HL-60/S4 (cell line): Measurements from ENCODE around the gene ALG14.

Source experiments
- in situ Hi-C: fragments of 300-500 bp; cut with MboI; formaldehyde crosslinking; loops from 2 replicates; pipeline ENCODE4 v1.14.3; 2022; ENCODE audit warnings: low sequenced_read_pairs

The ALG14 gene

GRCh38 chr1:94989398-94989797 lies 83.4 kb downstream of the ALG14 start:
- in situ Hi-C loops = no loop called here

DNA sequence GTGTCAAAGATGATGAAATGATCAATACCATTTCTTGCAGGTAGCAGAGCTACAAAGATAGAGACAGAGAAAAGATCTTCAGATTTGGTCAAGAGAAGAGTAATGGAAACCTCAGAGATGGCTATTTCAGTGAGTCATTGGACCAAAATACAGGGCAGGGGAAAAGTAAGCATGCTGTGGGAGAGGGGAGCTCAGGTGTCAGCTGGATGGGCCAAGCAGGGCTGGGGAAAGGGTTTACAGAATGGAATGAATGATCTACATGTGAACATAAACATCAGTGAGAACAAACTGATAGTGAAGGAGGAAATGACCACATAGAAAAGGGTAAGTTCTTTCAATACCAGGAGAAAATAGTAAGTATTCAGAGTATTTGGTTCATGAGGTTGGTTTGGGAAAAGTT lies 84.4 kb downstream of the ALG14 start:
- in situ Hi-C loops = no loop called here

DNA sequence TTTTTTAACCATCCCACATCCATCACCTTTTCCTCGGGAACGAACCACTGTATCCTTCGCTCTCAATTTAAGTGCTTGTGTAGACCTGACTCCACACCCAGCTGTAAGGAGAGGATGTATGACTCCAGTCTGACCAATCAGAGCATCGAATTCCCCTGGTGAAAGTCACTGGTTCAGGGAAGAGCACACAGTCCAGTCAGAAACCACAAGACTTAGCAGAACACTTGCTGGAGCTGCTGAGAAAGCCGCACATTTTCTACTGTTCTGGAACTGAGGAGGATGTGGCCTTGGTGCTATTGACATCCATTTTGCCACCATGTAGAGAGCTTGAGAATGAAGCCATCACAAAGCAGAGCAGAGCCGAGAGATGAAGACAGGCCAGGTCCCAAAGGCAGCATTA lies 86.0 kb downstream of the ALG14 start:
- in situ Hi-C loops = no loop called here

GRCh38 chr1:94983171-94983739 lies 89.5 kb downstream of the ALG14 start:
- in situ Hi-C loops = no loop called here

- in situ Hi-C loops = no loop called here
Observed at GRCh38 chr1:94982398-94982797, 90.4 kb downstream of the ALG14 start.

DNA sequence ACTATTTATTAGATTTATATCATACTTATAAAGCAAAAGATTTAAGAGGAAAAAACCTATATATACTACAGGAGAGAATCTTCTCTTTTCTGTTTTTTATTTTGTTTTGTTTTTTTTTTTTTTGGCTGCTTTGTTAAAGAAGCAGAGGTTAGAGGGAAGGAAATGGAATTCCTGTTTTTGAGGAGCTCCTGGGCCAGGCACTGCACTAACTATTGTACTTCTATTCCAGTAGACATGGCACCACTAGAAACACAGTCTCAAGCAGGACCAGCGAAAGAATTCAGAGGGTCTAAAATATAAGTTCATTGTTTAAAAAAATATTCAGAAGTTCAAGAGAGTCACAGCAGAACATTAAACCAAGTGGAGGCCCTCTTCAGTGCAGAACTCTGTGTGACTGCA lies 91.2 kb downstream of the ALG14 start:
- in situ Hi-C loops = no loop called here

GRCh38 chr1:94980582-94981574 lies 91.9 kb downstream of the ALG14 start:
- in situ Hi-C loops = no loop called here

- in situ Hi-C loops = no loop called here
Observed at GRCh38 chr1:94979656-94980581, 92.8 kb downstream of the ALG14 start.

DNA sequence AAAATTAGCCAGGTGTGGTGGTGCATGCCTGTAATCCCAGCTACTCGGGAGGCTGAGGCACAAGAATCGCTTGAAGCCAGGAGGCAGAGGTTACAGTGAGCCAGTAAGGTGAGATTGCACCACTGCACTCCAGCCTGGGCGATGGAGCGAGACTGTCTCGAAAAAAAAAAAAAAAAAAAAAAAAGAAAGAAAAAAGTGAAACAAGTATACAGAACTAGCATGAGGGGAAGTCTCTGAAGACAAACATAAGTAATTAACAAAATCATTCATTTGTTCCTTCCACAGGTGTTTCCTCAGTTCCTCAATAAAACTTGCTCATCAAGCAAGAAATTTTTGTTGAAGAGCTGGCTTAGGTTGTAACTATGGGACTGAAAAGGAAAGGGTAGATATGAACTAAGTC lies 93.6 kb downstream of the ALG14 start:
- in situ Hi-C loops = no loop called here

DNA sequence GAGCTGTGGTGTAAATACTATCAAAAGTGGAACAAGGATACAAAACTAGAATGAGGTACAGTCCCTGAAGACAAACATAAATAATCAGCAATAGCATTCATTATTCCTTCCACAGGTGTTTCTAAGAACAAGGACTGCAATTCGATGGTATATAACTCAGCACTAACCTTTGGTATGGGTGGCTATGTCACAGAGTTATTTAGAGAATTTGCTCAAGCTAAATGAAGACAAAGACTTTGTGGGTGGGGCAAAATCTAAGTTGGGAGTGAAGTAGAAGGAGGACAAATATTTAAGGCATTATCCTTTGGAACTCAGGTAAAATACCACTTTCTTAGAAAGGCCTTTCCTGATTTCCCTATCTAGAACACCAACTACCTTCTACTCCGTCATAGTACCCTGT lies 94.3 kb downstream of the ALG14 start:
- in situ Hi-C loops = no loop called here

GRCh38 chr1:94976971-94977548 lies 95.7 kb downstream of the ALG14 start:
- in situ Hi-C loops = no loop called here

GRCh38 chr1:94974824-94975223 lies 97.9 kb downstream of the ALG14 start:
- in situ Hi-C loops = no loop called here

GRCh38 chr1:94974241-94974640 lies 98.5 kb downstream of the ALG14 start:
- in situ Hi-C loops = no loop called here

DNA sequence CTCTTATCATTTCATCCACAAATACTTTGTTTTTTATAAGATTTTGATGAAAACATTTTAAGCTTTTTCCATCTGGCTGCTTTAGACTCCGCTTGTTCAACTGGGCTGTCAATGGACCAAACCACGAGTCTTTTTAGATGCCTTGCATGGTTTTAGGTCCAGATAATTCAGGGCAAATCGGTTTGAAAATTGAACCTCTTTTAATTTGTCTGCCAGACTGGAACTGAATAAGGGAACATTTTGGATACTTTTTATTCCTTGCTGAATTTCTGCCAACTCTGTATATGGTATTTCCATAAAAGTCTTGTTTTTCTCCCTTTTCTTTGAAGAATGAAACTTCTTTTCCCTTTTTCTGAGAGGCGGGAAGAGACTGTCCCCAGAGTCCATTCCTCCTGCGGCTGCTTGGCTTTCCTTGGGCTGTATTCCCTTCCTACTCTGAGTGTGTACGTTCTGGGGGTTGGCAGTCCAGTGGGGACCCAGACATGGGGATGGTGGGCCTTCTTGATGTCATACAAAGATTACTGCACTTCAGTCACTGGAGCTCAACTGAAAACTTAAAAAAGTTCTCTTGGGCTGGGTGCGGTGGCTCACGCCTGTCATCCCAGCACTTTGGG lies 99.3 kb downstream of the ALG14 start:
- in situ Hi-C loops = no loop called here

DNA sequence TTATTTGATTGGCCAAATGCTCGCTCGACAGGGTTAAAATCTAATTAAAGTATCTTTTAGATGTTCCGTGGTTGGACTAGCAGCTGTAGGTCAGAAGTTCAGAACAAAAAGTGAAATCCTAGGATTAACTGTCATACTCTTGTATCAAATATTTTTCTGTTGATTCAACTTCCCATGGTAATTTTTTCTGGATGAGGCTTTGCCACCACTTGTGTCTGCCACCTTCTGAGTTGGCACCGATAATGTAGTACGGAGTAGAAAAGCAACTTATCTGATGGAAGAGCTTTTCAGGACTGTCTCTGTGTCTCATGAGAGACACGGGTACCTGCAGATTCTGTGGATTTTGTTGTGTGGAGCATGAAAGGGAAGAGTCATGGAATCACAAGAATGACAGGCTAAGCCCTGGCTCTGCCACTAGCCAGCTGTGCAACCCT lies 101.2 kb downstream of the ALG14 start:
- in situ Hi-C loops = no loop called here

GRCh38 chr1:94970783-94971182 lies 102.0 kb downstream of the ALG14 start:
- in situ Hi-C loops = no loop called here

DNA sequence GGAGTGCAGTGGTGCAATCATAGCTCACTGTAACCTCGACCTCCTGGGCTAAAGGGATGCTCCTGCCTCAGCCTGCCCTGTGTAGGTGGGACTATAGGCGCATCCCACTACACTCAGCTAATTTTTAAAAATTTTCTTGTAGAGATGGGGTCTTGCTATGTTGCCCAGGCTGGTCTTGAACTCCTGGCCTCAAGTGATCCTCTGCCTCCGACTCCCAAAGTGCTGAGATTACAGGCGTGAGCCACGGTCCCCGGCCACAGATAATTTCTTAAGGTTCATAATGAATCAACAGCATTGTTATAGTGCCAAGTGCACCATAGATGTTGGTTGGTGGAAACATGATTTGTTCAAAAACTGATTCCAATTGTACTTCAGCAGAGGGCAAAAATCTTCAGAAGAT lies 103.6 kb downstream of the ALG14 start:
- in situ Hi-C loops = no loop called here

GRCh38 chr1:94966033-94966432 lies 106.7 kb downstream of the ALG14 start:
- in situ Hi-C loops = no loop called here

DNA sequence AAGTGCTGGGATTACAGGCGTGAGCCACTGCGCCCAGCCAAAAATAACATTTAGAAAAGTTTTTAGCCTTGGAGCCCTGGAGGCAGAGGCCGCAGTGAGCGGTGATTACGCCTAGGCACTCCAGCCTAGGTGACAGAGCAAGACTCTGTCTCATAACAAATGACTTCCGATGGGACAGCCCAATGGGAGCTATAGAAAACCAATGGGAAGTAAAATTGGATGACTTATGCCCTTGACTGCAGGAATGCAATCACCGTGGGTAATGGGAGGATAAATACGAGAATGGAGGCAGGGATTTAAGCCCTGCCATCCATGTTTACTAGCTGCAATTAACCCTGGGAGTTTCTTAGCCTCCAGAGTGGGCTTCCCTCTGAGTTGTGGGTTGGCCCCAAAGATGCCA lies 108.9 kb downstream of the ALG14 start:
- in situ Hi-C loops = no loop called here
